Bone marrow (tissue), 2 donors: Measurements from ENCODE around the gene PPP6R3.

Experiments used
- DNase-seq, 2 donors: peaks; one replicate each; lab custom pipeline; 2025; lab: John Stamatoyannopoulos, UW

Gene PPP6R3

DNA sequence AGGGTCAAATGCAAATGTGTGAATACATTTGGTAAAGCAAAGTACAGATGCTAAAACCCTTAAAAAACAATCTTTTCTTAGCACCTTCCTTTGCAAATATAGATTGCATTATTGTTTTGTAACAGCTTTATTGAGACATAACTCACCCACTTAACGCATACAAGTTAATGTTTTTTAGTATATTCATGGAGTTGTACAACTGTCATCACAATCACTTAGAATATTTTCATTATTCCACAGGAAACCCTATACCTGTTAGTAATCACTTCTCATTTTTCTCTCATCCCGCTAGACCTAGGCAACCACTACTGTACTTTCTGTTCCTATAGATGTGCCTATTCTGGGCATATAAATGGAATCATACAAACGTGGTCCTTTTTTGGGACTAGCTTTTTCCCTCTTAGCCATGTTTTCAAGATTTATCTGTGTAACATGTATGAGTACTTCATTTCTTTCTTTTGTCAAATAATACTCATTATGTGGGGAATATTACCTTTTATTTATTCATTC, 34.7 kb downstream of the PPP6R3 start:
- DNase-seq = no peak

DNA sequence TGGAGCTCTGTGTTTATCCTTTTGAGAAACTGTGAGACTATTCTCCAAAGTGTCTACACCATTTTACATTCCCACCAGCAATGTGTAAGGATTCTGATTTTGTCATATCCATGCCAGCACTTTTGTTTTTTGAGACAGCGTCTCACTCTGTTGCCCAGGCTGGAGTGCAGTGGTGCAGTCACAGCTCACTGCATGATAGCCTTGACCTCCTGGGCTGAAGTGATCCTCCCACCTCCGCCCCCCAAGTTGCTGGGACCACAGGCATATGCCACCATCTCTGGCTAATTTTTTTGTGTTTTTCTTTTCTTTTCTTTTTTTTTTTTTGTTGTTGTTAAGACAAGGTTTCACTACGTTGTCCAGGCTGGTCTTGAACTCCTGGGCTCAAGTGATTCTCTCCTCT, 35.3 kb downstream of the PPP6R3 start:
- DNase-seq = no peak

DNA sequence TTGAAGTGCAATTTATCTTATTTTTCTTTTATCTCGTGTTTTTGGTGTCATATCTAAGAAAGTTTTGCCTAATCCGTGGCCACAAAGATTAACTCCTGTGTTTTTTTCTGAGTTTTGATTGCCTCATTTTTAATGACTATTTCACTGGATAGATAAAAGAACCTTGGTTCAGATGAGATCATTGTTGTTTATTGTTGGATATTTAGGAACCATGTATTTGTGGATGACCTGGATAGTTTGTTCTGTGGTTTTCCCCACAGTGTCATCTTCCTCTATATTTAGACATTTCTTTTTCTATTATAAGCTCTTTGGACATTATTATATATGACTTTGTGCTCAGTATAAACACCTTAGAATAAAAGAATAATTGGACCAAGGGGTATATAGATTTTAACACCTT, 37.2 kb downstream of the PPP6R3 start:
- DNase-seq = no peak

DNA sequence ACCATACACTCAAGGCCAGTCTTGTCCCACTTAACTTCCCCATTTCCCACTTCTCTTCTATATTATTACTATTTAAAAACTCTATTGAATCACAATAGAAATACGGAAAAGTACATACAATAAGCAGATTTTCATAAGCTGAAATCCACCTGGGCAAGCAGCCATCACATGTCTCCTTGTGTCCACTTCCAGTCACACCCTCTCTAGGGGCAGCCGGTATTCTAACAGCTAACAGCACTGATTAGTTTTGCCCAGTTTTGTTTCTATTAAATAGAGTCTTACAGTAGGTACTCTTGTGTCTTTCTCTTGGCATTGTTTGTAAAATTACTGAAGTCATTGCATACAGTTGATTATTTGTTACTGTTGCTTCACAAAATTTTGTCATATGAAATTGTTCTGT, 37.8 kb downstream of the PPP6R3 start:
- DNase-seq = no peak

DNA sequence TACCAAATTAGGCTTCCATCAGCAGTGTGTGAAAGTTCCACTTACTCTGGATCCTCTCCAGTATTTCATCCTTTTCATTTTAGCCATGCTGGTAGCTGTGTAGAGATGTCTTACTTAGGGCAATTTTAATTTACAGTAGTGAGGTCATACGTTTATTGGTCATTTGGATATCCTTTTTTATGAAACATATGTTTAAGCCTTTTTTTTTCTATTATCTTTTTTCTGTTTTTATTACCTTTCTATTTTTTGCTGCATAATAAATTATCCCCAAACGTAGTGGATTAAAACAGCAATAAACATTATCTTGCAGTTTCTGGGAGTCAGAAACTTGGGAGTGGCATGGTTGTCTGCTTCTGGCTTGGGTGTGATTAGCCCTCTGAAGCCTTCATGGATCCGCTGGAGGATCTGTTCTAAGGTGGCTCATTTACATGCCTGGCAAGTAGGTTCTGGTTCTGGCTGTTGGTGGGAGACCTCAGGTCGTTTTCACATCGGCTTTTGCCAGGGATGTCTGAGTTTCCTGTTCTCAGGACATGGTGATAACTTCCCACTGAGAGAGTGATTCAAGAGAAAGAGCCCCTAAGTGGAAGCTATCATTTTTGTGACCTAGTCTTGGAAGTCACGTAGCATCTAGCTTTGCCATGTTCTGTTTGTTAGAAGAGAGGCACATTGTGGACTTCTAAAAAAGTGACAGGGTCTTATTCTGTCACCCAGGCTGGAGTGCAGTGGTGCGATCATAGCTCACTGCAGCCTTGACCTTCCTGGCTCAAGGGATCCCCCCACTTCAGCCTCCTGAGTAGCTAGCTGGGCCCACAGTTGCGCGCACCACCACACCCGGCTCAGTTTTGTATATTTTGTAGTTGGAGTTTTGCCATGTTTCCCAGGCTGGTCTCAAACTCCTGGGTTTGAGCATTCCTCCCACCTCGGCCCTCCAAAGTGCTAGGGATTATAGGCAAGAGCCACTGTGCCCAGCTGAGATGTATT, 38.6 kb downstream of the PPP6R3 start:
- DNase-seq = no peak

DNA sequence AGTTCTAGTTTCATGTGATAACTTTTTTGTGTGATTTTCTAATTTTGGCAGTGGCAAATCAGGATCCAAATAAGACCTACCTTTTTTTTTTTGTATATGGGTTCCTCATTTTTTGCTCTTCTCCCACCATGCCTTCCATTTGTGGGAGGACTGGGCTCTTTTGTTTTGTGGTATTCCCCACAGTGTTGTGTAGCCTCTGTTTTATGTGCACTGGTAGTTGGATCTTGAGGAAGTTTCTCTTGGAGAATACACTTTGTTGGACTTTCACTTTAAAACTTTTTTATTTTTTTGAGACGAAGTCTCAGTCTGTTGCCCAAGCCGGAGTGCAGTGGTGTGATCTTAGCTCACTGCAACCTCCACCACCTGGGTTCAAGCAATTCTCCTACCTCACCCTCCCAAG, 39.7 kb downstream of the PPP6R3 start:
- DNase-seq = no peak

DNA sequence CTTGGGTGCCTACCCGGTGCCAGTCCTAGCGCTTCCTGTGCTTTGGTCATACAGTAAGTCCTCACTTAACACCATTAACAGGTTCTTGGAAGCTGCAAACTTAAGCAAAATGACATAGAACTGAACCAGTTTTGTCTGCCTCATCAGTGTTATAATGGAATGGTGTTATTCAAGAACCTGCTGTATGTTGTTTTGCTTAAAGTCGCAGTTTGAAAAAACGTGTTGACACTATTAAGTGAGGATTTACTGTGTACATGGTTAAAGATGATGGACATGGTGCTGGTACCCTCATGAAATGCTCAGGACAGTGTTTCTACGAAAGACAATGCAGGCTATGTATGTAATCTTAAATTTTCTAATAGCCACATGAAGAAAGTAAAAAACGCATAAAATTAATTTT, 41.3 kb downstream of the PPP6R3 start:
- no peak for DNase-seq

DNA sequence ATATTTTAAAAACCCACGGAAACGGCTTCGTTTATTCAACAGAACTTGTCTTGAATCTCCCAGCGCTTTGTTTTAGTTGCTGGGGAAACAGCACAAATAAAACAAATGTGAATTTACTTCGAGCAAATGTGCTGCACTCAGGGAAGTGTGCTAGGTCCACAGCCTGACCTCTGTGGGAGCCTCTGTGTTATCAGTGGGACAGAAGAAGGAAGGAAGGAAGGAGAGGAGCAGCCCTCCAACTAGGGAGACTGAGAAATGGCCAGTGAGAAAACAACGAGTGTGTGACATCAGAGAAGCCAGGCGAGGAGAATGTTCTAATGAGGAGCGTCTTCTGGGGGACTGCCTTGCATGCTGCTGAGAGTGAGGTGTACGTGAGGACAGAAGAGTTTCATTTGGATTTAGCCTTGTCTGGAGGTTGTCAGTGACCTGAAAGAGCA, 42.7 kb downstream of the PPP6R3 start:
- DNase-seq = no peak

DNA sequence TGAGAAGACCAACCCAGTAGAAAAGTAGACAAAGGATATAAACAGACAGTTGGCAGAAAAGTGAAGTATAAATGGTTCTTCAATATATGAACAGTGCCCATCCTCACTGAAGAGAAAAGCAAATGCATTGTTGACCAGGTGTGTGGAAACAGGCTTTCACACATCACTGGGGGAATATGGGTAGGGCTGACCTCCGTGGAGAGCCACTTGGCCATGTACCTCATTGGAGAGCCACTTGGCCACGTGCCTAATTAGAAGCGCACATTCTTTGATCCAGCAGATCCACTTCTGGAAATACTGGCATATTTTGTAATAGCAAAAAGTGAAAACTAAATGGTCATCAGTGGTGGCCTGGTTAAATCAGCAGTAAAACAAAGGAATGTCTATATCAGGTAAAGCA, 43.2 kb downstream of the PPP6R3 start:
- DNase-seq = no peak

DNA sequence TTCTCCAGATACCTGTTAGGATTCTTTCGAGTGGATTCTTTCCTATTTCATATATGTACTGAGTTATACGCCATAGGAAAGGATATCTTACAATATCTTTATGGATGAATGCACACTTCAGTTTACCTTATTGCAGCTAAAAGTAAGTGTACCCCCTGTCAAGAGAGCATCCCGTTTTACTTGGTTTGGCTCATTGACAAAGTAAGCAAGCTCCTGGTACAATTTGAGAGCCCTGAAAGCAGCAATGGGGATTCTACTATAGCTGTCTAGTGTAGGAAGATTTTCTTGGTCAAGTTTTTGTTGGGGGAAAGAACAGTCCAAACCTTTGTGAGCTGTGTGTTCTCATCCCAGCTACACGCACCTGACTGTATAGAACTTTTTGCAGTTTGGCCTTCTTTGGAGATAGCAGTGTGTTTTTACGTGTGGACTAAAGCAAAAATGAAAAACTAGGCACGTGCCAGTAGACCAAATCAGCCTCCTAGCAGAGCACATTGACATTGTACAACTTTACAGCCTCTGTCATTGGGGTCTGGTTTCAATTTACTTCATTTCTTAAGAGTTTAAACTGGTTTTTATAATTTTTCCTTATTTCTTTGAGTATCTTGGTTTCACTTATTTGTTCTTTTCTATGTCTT, 44.0 kb downstream of the PPP6R3 start:
- DNase-seq = no peak

DNA sequence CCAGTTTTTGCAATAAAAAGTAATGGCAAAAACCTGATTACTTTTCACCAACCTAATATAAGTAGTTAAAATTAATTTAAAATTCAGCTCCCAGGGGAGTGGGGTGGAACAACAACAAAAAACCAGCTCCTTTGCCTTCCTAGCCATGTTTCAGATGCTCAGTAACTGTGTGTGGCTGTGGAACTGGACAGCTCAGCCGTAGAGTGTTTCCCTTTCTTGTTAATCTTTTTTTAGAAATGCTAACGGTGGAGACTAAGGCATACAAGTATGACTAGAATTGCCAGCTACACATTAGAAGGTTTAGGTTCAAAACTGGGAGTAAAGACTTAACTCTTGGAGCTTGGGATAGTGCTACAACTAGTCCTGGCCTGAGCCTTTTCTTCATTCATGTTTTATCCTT, 45.0 kb downstream of the PPP6R3 start:
- DNase-seq = no peak

DNA sequence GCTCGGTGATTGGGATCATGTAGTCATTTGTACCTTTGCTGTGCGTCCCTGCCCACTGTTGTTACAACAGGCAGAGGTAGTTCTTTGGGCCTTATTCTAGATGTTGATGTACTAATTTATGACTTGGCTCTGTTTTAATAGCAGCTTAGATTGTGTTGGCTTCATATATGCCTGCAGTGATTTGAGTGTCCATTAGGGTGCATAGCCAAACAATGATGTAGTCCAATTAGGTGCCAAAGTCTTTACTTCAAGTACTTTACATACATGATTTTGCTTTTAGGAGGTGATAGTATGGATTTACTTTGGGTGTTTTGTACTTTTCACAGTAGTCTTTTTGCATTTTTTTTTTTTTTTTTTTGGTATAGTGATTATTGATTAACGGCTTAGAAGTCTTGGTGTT, 46.4 kb downstream of the PPP6R3 start:
- DNase-seq = no peak

DNA sequence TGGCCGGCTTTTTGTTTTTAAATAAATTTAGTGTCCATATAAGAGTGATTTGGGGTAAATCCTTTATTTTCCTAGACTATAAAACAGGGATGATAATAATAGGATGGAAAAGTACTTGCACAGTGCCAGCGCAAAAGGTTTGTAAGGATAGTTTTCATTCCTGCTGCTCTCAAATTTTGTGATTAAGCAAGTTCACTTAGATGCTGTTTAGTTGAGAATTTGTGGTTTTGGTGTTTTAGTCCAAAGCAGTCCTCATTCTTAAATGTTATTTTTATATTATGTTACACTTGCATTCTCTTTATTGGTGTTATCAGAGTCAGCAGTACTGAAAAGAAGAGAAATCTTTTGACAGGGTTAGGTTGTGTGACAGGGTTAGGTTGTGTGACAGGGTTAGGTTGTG, 47.9 kb downstream of the PPP6R3 start:
- DNase-seq = no peak

DNA sequence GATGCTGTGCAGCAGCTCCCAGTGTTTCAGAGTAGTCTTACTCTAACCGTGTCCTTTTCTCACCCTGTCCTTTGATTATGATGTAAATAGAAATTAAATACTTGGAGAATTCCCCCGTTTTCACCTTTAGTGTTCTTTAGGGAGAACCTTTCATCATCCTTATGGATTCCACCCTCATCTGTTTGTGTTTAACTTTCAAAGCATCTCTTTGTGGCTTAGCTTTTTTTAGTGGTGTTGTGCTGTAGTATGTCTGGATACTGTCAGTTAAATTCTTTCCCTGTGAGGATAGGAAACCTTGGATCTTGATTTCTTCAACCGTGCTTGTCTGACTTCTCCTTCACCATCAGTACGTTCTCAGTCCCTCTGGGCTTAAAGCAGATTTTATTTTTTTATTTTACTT, 48.5 kb downstream of the PPP6R3 start:
- no peak for DNase-seq

DNA sequence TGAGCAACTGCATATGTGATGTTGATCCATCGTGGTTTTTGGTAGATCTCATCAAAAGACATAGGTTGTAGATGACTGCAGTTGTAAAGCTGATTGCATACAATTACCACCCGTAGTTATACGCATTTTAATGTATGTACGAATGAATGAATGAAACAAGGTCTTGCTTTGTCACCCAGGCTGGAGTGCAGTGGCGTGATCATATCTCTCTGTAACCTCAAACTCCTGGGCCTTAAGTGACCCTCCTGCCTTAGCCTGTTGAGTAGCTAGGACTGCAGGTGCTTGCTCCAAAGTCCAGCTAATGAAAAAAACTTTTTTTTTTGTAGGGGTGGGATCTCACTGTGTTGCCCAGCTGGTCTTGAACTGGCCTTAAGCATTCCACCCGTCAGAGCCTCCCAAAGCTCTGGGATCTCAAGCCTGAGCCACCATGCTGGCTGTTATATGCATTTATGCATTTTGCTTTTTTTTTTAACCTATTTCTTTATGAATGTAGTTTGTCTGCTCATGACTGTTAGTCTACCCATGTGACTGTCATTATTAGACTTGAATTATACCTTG, 53.5 kb downstream of the PPP6R3 start:
- no peak for DNase-seq

DNA sequence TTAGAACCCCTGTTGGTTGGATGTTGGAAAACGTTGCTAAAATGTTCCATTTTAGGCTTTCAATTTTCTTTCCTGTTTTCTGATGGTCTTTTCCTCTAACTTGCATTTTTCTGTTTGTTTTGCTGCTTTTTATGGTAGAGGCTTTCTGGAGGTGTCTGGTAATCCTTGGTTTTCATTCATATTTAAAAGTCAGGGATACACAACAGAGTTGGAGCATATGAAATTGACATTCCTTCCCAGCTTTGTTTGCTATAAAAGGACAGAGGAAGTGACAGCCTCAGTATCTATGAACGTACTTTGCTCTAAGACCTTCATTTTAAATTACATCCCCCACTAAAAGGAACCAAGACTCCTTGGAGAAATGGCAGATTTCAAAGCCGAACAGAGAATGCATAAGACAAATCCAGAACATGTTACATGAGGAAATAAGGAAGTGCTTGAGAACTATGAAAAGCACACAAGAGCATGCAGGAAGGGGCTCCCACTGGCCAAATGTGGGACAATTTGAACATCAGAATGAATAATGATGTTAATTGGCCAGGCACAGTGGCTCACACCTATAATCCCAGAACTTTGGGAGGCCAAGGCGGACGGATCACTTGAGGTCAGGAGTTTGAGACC, 56.7 kb downstream of the PPP6R3 start:
- no peak for DNase-seq

DNA sequence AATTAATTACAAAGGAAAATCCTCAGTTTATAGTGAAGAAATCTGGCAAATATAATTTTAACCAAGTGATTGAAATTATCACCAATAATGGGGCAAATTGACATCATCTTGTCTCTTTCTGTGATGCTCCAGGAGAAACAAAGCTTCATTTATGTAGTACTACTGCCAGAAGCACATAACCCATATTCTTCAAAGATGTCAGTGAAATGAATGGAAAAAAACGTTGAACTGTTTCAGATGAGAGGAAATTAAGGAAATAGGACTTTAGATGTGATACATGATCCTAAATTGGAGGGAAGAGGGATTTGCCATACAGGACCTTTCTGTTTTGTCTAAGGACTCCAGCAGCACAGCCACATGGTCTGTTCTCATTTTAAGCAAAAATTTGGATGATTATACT, 57.6 kb downstream of the PPP6R3 start:
- no peak for DNase-seq

DNA sequence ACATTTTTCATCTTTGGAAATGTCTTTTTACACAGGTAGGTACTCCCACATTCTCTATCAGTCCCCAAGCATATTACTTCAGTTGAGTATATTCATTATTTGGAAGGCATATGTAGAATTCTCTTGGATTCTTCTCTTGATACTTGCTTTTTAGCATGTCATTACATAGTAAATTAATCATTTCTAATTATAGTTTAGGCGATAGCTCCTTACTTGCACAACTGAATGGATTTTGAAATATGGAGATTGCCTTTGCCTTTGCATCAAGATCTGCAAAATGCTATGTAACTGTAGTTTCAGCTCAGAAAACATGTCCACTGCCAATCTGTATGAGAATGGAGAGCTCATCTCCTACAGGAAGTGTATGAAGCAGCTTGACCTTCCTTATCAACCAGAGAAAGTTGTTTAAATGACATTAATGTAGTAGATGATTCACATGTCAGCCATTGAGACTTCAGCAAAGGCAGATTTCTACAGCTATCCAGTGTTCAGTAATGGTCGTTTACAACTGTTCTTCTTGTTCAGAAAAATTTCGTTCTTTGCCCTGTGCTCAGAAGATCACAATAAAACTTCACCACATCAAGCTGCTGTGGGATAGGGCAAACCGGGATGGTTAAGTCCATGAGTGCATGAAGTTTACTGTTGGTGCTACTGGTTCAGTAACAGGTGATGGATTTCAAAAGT, 61.6 kb downstream of the PPP6R3 start:
- no peak for DNase-seq

DNA sequence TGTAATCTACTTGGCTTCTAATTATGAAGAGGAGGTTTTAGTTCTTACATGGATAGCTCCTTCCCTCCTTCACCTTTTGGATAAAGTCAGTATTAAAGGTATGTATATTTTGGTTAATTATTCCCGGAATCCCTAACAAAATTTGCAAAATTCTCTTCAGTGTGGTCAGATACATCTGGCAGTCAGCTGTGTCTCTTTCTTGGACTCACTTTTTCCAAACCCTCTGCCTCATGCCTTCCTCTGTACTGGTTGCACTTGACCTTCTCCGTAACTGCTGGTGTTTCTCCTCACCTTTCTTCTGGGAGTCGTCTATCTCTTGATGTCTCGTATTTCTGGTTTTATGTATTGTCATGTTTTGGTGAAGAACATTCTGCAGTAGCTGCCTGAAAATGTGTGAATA, 62.5 kb downstream of the PPP6R3 start:
- DNase-seq = no peak

DNA sequence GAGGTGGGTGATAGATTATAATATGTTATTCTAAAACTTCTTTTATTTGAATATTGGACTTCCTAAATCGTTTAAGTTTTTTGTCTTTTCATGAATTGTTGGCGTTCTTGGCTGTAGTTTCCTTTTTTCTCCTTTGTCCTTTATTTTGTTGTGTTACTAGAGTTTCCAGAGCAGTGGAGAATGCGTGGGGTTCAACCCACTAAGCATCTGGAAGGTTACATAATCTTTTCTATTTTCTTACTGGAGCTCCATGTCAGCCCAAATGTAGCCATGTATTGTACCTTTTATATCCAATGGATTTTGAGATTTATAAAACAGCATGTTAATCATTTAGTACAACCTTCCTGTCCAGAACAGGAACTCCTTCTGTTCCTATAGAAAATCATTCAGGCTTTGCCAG, 63.2 kb downstream of the PPP6R3 start:
- DNase-seq = no peak

DNA sequence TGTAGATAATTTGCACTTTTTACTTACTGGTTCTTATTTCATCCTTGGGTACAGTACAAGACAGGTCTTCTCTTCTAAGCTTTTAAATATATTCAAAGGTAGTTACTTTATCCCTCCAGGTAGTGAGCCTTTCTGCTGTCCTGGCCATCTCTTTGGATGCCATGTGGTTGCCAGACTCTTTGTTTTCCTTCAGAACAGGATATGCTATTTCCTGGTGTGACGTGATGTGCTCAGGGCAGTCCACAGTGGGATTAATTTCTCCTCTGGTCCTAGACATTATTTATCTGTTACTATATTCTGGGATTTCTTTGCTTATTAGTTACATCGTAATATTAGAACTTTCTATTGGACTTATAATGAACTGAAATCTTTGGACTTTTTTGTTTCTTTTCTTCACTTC, 63.7 kb downstream of the PPP6R3 start:
- DNase-seq = no peak

DNA sequence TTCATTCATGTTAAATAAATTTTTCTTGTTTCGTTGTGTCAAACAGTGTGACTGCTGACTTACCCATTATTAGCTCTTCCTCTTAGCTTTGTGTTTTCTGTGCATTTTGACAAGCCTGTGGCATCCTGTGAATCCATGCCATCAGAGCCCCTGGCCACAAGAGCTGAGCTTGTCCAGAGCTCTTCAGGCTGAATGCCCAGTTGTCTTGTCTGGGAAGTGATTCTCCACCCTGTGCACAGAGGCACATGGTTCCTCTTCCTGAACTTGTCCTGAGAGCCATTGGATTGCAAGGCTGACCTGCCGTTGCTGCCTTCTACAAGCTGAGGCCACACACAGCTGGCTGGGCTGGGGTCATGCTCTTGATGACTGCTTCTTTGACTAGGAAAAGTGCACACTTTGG, 64.1 kb downstream of the PPP6R3 start:
- no peak for DNase-seq
